HepG2 (cell line): ENCODE results near the gene ZNRF3. TPM values are rescaled to one million over a fixed set of nuclear protein-coding genes. Genes with fewer than 3 reads are reported as not detected.
A peak's percentile ranks its signal among the peaks of the same experiment; 100 is the strongest.

Source experiments
- ATAC-seq: fragments of 200-7000 bp; cut with Tn5 transposase; 3 replicates; pipeline ENCODE4 v1.9.1; 2020; ENCODE audit warnings: mild to moderate bottlenecking, moderate library complexity
- BruUV-seq: library from RNA; stranded (reverse); fragments of 400-500 nt; replicated peaks from 2 replicates; lab custom pipeline; 2021; lab: Mats Ljungman, UMichigan
- CTCF ChIA-PET: fragments of 300-600 bp; formaldehyde crosslinking; extraction: SDS; loops from one replicate; lab custom pipeline; 2021; ENCODE audit warnings: low total read pairs, inconsistent platforms, low intra/inter-chr PET ratio; lab: Yijun Ruan, JAX
- POLR2A ChIA-PET: fragments of 350-600 bp; sonication (Branson Sonifier 250); formaldehyde crosslinking; loops from one replicate; lab custom pipeline; 2020; ENCODE audit warnings: antibody characterized with exemption, inconsistent platforms; lab: Yijun Ruan, JAX
- DNase-seq: peaks from one replicate; pipeline ENCODE4 v3.0.0-alpha.2; 2015; ENCODE audit warnings: low spot score
- FAIRE-seq: peaks from 3 replicates; lab custom pipeline; 2011; peaks lifted over from hg19 to GRCh38; lab: Jason Lieb, UNC
- H2AFZ ChIP-seq: one replicate; pipeline ENCODE4 v1.6.1; 2011; ENCODE audit warnings: low read length, inconsistent platforms
- H3K27ac ChIP-seq: fragments of 300-600 bp; 3 replicates; pipeline ENCODE4 v1.8.0; 2011; ENCODE audit warnings: mixed run types, mild to moderate bottlenecking, mixed read lengths, low read length, inconsistent platforms; ENCODE audit not compliant: insufficient read depth; ENCODE audit errors: extremely low read length
- H3K27me3 ChIP-seq, 2 experiments: fragments of 200-600 bp in 1 of 2; 2 replicates in 1 of 2; 3 replicates in 1 of 2; pipeline versions ENCODE4 v1.6.0 to v1.8.0; 2011; ENCODE audit warnings: low read length in 2 of 2, mild to moderate bottlenecking in 2 of 2, moderate library complexity in 2 of 2, inconsistent platforms in 1 of 2; ENCODE audit not compliant: insufficient read depth in 2 of 2, control insufficient read depth in 1 of 2
- H3K36me3 ChIP-seq, 2 experiments: fragments of 200-600 bp in 1 of 2; replicated peaks in 1 of 2; 2 replicates in 1 of 2; 3 replicates in 1 of 2; pipeline versions ENCODE4 v1.5.1 to v1.8.0; 2011; ENCODE audit warnings: low read length in 2 of 2, inconsistent platforms in 1 of 2; ENCODE audit not compliant: insufficient read depth in 2 of 2, control insufficient read depth in 1 of 2
- H3K4me1 ChIP-seq: 2 replicates; pipeline ENCODE4 v1.5.1; 2012; ENCODE audit warnings: low read length, inconsistent platforms; ENCODE audit not compliant: insufficient read depth
- H3K4me2 ChIP-seq: 2 replicates; pipeline ENCODE4 v1.6.0; 2011; ENCODE audit warnings: low read depth, low read length, inconsistent platforms
- H3K4me3 ChIP-seq, 3 experiments: fragments of 200-600 bp in 1 of 3; sonication (generic), shearing (Covaris generic) in 1 of 3; replicated peaks in 1 of 3; 2 replicates each; pipeline ENCODE4 v1.5.1; 2011 to 2016; ENCODE audit warnings: low read length in 3 of 3, inconsistent platforms in 2 of 3, low read depth in 2 of 3, mild to moderate bottlenecking in 2 of 3, control low read depth in 1 of 3, mixed read lengths in 1 of 3; ENCODE audit not compliant: insufficient read depth in 1 of 3
- H3K79me2 ChIP-seq: one replicate; pipeline ENCODE4 v1.6.1; 2011; ENCODE audit warnings: low read length, inconsistent platforms; ENCODE audit not compliant: insufficient read depth
- H3K9ac ChIP-seq: 2 replicates; pipeline ENCODE4 v1.6.0; 2011; ENCODE audit warnings: mild to moderate bottlenecking, low read depth, low read length, inconsistent platforms; ENCODE audit not compliant: insufficient read depth
- H3K9me3 ChIP-seq: 2 replicates; pipeline ENCODE4 v1.5.1; 2012; ENCODE audit warnings: mild to moderate bottlenecking, low read length
- H4K20me1 ChIP-seq: 2 replicates; pipeline ENCODE4 v1.6.0; 2011; ENCODE audit warnings: inconsistent platforms, mild to moderate bottlenecking, low read length, moderate library complexity; ENCODE audit not compliant: insufficient read depth
- CEBPB ChIP-seq: IDR thresholded peaks from 2 replicates; pipeline ENCODE4 v1.6.1; 2011; ENCODE audit warnings: low read depth, low read length, improper control_type of control experiment, borderline replicate concordance
- HNF4A ChIP-seq: sonication (generic); formaldehyde crosslinking; IDR thresholded peaks from 2 replicates; pipeline ENCODE4 v1.4.0; 2020; ENCODE audit warnings: missing genetic modification reagents
- HNRNPL ChIP-seq: fragments of 200-400 bp; formaldehyde crosslinking; IDR thresholded peaks from 2 replicates; pipeline ENCODE4 v1.6.1; 2017; ENCODE audit warnings: mild to moderate bottlenecking, low read depth, low read length
- RBAK ChIP-seq: sonication (generic); formaldehyde crosslinking; IDR thresholded peaks from 2 replicates; pipeline ENCODE4 v1.5.1; 2020; ENCODE audit warnings: mild to moderate bottlenecking, missing genetic modification reagents
- SAFB2 ChIP-seq: sonication (generic); formaldehyde crosslinking; IDR thresholded peaks from 2 replicates; pipeline ENCODE4 v1.5.1; 2020; ENCODE audit warnings: missing genetic modification reagents, low read depth, mild to moderate bottlenecking, borderline replicate concordance
- SNRNP70 ChIP-seq: fragments of 200-400 bp; formaldehyde crosslinking; IDR thresholded peaks from 2 replicates; pipeline ENCODE4 v1.6.1; 2017; ENCODE audit warnings: mild to moderate bottlenecking, low read depth, low read length, moderate library complexity
- ZC3H13 ChIP-seq: sonication (generic); formaldehyde crosslinking; IDR thresholded peaks from 2 replicates; pipeline ENCODE4 v1.8.1; 2023; ENCODE audit warnings: mild to moderate bottlenecking, missing genetic modification reagents, moderate library complexity
- ZFY ChIP-seq: sonication (generic); formaldehyde crosslinking; IDR thresholded peaks from 2 replicates; pipeline ENCODE4 v1.4.0; 2020; ENCODE audit warnings: missing genetic modification reagents
- ZNF282 ChIP-seq: fragments of 450-650 bp; IDR thresholded peaks from 2 replicates; pipeline ENCODE4 v1.6.1; 2018; ENCODE audit not compliant: partially characterized antibody
- ZNF296 ChIP-seq: sonication (generic); formaldehyde crosslinking; conservative IDR thresholded peaks from 2 replicates; pipeline ENCODE4 v1.5.0; 2020; ENCODE audit warnings: mild to moderate bottlenecking, missing genetic modification reagents
- ZNF337 ChIP-seq: sonication (generic); formaldehyde crosslinking; IDR thresholded peaks from 2 replicates; pipeline ENCODE4 v1.5.1; 2020; ENCODE audit warnings: missing genetic modification reagents, low read depth, mild to moderate bottlenecking, borderline replicate concordance
- ZNF589 ChIP-seq: sonication (generic); formaldehyde crosslinking; conservative IDR thresholded peaks from 2 replicates; pipeline ENCODE4 v1.8.0; 2022; ENCODE audit warnings: mild to moderate bottlenecking, moderate library complexity, missing genetic modification reagents
- ZNF7 ChIP-seq: IDR thresholded peaks from 2 replicates; pipeline ENCODE4 v1.6.1; 2016; ENCODE audit warnings: missing biosample characterization, missing genetic modification reagents
- WGBS: methylation state at CpG from one replicate; pipeline ENCODE4 v1.1.6; 2017; ENCODE audit warnings: low lambda C conversion rate; 5-methylcytosine and 5-hydroxymethylcytosine counted together
- in situ Hi-C: cut with HindIII; loops from 2 replicates; pipeline ENCODE4 v1.10.0; 2017; ENCODE audit warnings: low pct_unique_long_range_greater_than_20kb; ENCODE audit not compliant: extremely low pct_ligation_motif_present
- intact Hi-C: fragments of 100-400 bp; cut with micrococcal nuclease; formaldehyde crosslinking; loops from one replicate; pipeline ENCODE4 v1.10.0; 2022; ENCODE audit not compliant: unreplicated experiment
- polyA plus RNA-seq, 8 experiments: library from polyadenylated mRNA; depleted of rRNA in 3 of 8; stranded (reverse) in 7 of 8; unstranded in 1 of 8; fragments of >200 nt; fragmentation: Illumina TruSeq in 4 of 8; extraction: Trizol in 4 of 8; gene quantifications; 2 replicates each; pipeline versions ENCODE4 v1.2.1 to v1.2.3, GENCODE V29; 2011 to 2016; ENCODE audit warnings: low read depth in 4 of 8, missing spikeins in 1 of 8, mixed read lengths in 1 of 8; ENCODE audit not compliant: insufficient read depth in 1 of 8
- total RNA-seq, 5 experiments: library from RNA; depleted of rRNA; stranded (reverse); fragments of >200 nt; fragmentation: Illumina TruSeq; extraction: Trizol; gene quantifications; 2 replicates each; pipeline ENCODE4 v1.2.3, GENCODE V29; 2016; ENCODE audit warnings: low read depth in 1 of 5
- TF ChIP-seq, protein P1 (sequence below): sonication (generic); formaldehyde crosslinking; IDR thresholded peaks from 2 replicates; pipeline ENCODE4 v1.4.0; 2020; ENCODE audit warnings: missing genetic modification reagents
- TF ChIP-seq, protein P2 (sequence below): sonication (generic); formaldehyde crosslinking; IDR thresholded peaks from 2 replicates; pipeline ENCODE4 v1.4.0; 2020; ENCODE audit warnings: missing genetic modification reagents, mild to moderate bottlenecking, borderline replicate concordance
- TF ChIP-seq, protein P3 (sequence below), 2 experiments: sonication (generic) in 1 of 2; formaldehyde crosslinking in 1 of 2; IDR thresholded peaks; 2 replicates each; pipeline versions ENCODE4 v1.4.0 to v1.6.1; 2016 to 2020; ENCODE audit warnings: borderline replicate concordance in 1 of 2, low read depth in 1 of 2, mild to moderate bottlenecking in 1 of 2, missing genetic modification reagents in 1 of 2

Gene ZNRF3
- total and polyA plus RNA-seq, 2 of the 13 experiments (the other 11 are each of a cell fraction or from before 2014, with no cell fraction given), result 20.3 to 36.7 TPM

DNA sequence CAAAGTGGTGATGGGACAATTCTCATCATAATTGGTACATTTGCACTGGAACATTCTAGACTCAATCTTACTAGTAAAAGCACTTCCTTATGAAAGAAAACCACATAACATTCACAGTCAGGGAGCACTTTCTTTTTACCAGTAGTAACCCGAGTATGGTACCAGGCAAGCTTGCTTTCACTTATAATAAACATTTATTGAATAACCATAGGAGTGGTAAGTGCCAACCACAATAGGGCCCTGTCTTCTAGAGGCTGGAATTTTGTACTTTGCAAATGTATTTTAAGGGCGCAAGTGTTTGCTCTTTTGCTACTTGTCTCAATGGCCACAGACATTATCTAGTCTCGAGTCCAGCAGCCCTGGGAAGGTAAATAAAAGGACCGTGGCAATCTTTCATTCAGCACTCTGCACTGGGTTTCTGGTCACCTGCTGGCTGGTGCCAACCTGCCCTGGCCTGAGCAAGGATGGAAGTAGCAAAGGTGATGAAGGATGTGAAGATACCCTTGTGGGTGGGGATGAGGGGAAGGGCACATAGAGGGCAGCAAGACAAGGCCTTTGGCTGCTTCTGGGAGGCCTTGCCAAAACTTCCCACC, 154.1 kb downstream of the ZNRF3 start:
- DNase-seq, result peak; percentile 56
- Histone ChIP-seq H2AFZ (no peak overlapping the region), H3K79me2 (peaks cover 79% of the 10 kb centered on the region), H3K4me2 (no peak overlapping the region), H3K27ac (peak overlapping the region; percentile 33), H3K9me3 (no peaks in the 10 kb centered on the region), H3K27me3 (no peaks in the 10 kb centered on the region), H3K4me1 (peaks cover 91% of the 10 kb centered on the region), H3K4me3 (no peak overlapping the region), H4K20me1 (peaks cover 7% of the 10 kb centered on the region), H3K36me3 (peaks cover 15 to 70% of the 10 kb centered on the region in 2 experiments; a peak in 4 of 5 replicates), H3K9ac (no peak overlapping the region)
- no peak for FAIRE-seq
- ChIA-PET CTCF (no interaction called here), POLR2A (interaction anchor here (1.5 kb wide), 1 partner anchor 56 kb away, joined by 3 read pairs; no protein-coding TSS in a partner anchor)
- intact Hi-C loops, result no loop called here
- ATAC-seq, result peak; percentile 15; the same call in 1 of the 3 replicates
- 32% methylated on average over 4 of the region's 4 CpGs for WGBS
- BruUV-seq, result no TSS peak
- in situ Hi-C loops, result loop anchor here (5.0 kb wide), 1 partner anchor 180 kb away; no protein-coding TSS in a partner anchor
- TF ChIP-seq SNRNP70, result no peak
- no peak for TF ChIP-seq ZNF282
- TF ChIP-seq, protein P1, sequence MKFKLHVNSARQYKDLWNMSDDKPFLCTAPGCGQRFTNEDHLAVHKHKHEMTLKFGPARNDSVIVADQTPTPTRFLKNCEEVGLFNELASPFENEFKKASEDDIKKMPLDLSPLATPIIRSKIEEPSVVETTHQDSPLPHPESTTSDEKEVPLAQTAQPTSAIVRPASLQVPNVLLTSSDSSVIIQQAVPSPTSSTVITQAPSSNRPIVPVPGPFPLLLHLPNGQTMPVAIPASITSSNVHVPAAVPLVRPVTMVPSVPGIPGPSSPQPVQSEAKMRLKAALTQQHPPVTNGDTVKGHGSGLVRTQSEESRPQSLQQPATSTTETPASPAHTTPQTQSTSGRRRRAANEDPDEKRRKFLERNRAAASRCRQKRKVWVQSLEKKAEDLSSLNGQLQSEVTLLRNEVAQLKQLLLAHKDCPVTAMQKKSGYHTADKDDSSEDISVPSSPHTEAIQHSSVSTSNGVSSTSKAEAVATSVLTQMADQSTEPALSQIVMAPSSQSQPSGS (CRISPR knock-in tag), result no peak
- TF ChIP-seq ZNF337, result no peak
- no peak for TF ChIP-seq SAFB2 (CRISPR knock-in tag)
- 0 out of 2 replicates have a peak, but pooled peaks have one; percentile 47 for TF ChIP-seq HNRNPL
- no peak for TF ChIP-seq ZNF589
- no peak for TF ChIP-seq CEBPB
- no peak for TF ChIP-seq RBAK
- no peak for TF ChIP-seq ZNF7 (CRISPR knock-in tag)
- peak; percentile 31; the same call in 1 of the 2 replicates for TF ChIP-seq HNF4A (CRISPR knock-in tag)
- TF ChIP-seq, protein P2, sequence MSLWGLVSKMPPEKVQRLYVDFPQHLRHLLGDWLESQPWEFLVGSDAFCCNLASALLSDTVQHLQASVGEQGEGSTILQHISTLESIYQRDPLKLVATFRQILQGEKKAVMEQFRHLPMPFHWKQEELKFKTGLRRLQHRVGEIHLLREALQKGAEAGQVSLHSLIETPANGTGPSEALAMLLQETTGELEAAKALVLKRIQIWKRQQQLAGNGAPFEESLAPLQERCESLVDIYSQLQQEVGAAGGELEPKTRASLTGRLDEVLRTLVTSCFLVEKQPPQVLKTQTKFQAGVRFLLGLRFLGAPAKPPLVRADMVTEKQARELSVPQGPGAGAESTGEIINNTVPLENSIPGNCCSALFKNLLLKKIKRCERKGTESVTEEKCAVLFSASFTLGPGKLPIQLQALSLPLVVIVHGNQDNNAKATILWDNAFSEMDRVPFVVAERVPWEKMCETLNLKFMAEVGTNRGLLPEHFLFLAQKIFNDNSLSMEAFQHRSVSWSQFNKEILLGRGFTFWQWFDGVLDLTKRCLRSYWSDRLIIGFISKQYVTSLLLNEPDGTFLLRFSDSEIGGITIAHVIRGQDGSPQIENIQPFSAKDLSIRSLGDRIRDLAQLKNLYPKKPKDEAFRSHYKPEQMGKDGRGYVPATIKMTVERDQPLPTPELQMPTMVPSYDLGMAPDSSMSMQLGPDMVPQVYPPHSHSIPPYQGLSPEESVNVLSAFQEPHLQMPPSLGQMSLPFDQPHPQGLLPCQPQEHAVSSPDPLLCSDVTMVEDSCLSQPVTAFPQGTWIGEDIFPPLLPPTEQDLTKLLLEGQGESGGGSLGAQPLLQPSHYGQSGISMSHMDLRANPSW, result no peak
- TF ChIP-seq, protein P3, sequence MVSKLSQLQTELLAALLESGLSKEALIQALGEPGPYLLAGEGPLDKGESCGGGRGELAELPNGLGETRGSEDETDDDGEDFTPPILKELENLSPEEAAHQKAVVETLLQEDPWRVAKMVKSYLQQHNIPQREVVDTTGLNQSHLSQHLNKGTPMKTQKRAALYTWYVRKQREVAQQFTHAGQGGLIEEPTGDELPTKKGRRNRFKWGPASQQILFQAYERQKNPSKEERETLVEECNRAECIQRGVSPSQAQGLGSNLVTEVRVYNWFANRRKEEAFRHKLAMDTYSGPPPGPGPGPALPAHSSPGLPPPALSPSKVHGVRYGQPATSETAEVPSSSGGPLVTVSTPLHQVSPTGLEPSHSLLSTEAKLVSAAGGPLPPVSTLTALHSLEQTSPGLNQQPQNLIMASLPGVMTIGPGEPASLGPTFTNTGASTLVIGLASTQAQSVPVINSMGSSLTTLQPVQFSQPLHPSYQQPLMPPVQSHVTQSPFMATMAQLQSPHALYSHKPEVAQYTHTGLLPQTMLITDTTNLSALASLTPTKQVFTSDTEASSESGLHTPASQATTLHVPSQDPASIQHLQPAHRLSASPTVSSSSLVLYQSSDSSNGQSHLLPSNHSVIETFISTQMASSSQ (IDR thresholded peaks at IDR 0.05; ENCODE audit: low read depth), result no peak
- TF ChIP-seq, protein P3 (CRISPR knock-in tag; IDR thresholded peaks at IDR 0.05; ENCODE audit: borderline replicate concordance), result 0 out of 2 replicates have a peak, but pooled peaks have one; percentile 21
- TF ChIP-seq ZC3H13 (CRISPR knock-in tag), result no peak
- 0 out of 2 replicates have a peak, but pooled peaks have one; percentile 19 for TF ChIP-seq ZFY (CRISPR knock-in tag)
- TF ChIP-seq ZNF296 (CRISPR knock-in tag), result no peak
